Measurements from ENCODE around the gene POSTN. TPM values are rescaled to one million over a fixed set of nuclear protein-coding genes. Genes with fewer than 3 reads are reported as not detected.

Gene POSTN
- total RNA-seq, 1 experiment from 2014 or later: 0.33 TPM

- no peak overlapping the region for H4K5ac ChIP-seq (ENCODE audit: insufficient read length, low read depth, low read length)
- WGBS (ENCODE audit: extremely low coverage, insufficient read length, low lambda C conversion rate): no CpG with 5 or more reads among the region's 4 CpGs
- no peak overlapping the region for H3K14ac ChIP-seq (ENCODE audit: insufficient read depth, low read length)
- H3K27me3 ChIP-seq (ENCODE audit: insufficient read depth, low read length): no peaks in the 10 kb centered on the region
- H4K8ac ChIP-seq (replicated peaks; ENCODE audit: insufficient read length, low read depth, low read length): no peak overlapping the region
- no peak overlapping the region for H3K27ac ChIP-seq (ENCODE audit: insufficient read length, low read depth, low read length)
- H3K9ac ChIP-seq (ENCODE audit: extremely low read depth, insufficient read length, low read length): no peak overlapping the region
- no peak overlapping the region for H4K91ac ChIP-seq (ENCODE audit: insufficient read length, low read depth, low read length)
- H3T11ph ChIP-seq (ENCODE audit: low read length): no peak overlapping the region
- H4K20me1 ChIP-seq (ENCODE audit: control insufficient read depth, insufficient read depth, insufficient read length): no peaks in the 10 kb centered on the region
- no peak overlapping the region for H3K4ac ChIP-seq (ENCODE audit: low read depth, low read length)
- H2AFZ ChIP-seq (ENCODE audit: low read length): no peak overlapping the region
- no peaks in the 10 kb centered on the region for H3K27me3 Mint-ChIP-seq (ENCODE audit: low read depth)
- no peaks in the 10 kb centered on the region for H3K79me2 ChIP-seq (ENCODE audit: insufficient read depth, low read length)
- no peak for TF ChIP-seq CTCF (conservative IDR thresholded peaks at IDR 0.05)
- H2BK5ac ChIP-seq (ENCODE audit: insufficient read length, low read length): no peak overlapping the region
- no peak overlapping the region for H2BK20ac ChIP-seq (ENCODE audit: low read depth, low read length, poor library complexity, severe bottlenecking)
- H3K4me3 Mint-ChIP-seq: no peak overlapping the region
- H3K27ac Mint-ChIP-seq: no peak overlapping the region
- no peaks in the 10 kb centered on the region for H3K79me1 ChIP-seq (ENCODE audit: insufficient read depth, low read depth, low read length, poor library complexity, severe bottlenecking)
- H3K56ac ChIP-seq (ENCODE audit: insufficient read length, low read depth, low read length): no peak overlapping the region
- no peaks in the 10 kb centered on the region for H3K9me3 Mint-ChIP-seq
- H2BK12ac ChIP-seq (ENCODE audit: insufficient read length, low read depth, low read length): no peak overlapping the region
- no peak overlapping the region for H2AK5ac ChIP-seq (ENCODE audit: insufficient read length, low read length)
- H3K18ac ChIP-seq (ENCODE audit: insufficient read length, low read depth, low read length): no peak overlapping the region
- H3K4me1 Mint-ChIP-seq: no peaks in the 10 kb centered on the region
- no peak overlapping the region for H2BK15ac ChIP-seq (ENCODE audit: low read depth, low read length)
- H2BK120ac ChIP-seq (ENCODE audit: low read depth, low read length, poor library complexity, severe bottlenecking): no peak overlapping the region
- no peak overlapping the region for H3K4me2 ChIP-seq (ENCODE audit: insufficient read depth, insufficient read length, low read length)
- H3K9me3 ChIP-seq (ENCODE audit: control insufficient read depth, low read depth, low read length): no peaks in the 10 kb centered on the region
- H3K36me3 Mint-ChIP-seq (ENCODE audit: insufficient read depth in 1 of 3, low read depth in 3 of 3): no peaks in the 10 kb centered on the region
- H3K23ac ChIP-seq (ENCODE audit: insufficient read length, low read depth, low read length): no peak overlapping the region
- DNase-seq: no peak
- H3K4me1 ChIP-seq (ENCODE audit: insufficient read depth, low read length): no peaks in the 10 kb centered on the region
- H3K23me2 ChIP-seq (ENCODE audit: insufficient read length, low read depth, low read length, poor library complexity, severe bottlenecking): no peaks in the 10 kb centered on the region
These were observed 28.9 kb upstream of the POSTN start for GRCh38 chr13:37627428-37627827.

Measured in H9 (cell line).